Measurements from ENCODE around the gene FAM174B.

FAM174B gene

GRCh38 chr15:92616621-92617548 is 38.7 kb downstream of the FAM174B start:
- Histone ChIP-seq H3K36me3 (ENCODE audit: control insufficient read depth, insufficient read depth, low read length) (peaks cover 22% of the 10 kb centered on the region), H3K27me3 (replicated peaks; ENCODE audit: control insufficient read depth, insufficient read depth, low read length) (no peaks in the 10 kb centered on the region), H3K4me3 (replicated peaks; ENCODE audit: low read depth, low read length) (no peak overlapping the region)
- no peak for DNase-seq (ENCODE audit: extremely low read depth, insufficient read length)
- no peak for TF ChIP-seq CTCF (IDR thresholded peaks at IDR 0.05; ENCODE audit: insufficient read depth, low read length, poor library complexity, severe bottlenecking)

GRCh38 chr15:92614791-92615785 is 40.5 kb downstream of the FAM174B start:
- H3K36me3 ChIP-seq (ENCODE audit: control insufficient read depth, insufficient read depth, low read length): peaks cover 22% of the 10 kb centered on the region

GRCh38 chr15:92614301-92614700 is 41.3 kb downstream of the FAM174B start:
- no peak for DNase-seq (ENCODE audit: extremely low read depth, insufficient read length)
- Histone ChIP-seq H3K36me3 (ENCODE audit: control insufficient read depth, insufficient read depth, low read length) (peaks cover 20% of the 10 kb centered on the region), H3K27me3 (replicated peaks; ENCODE audit: control insufficient read depth, insufficient read depth, low read length) (no peaks in the 10 kb centered on the region), H3K4me3 (replicated peaks; ENCODE audit: low read depth, low read length) (no peak overlapping the region)
- TF ChIP-seq CTCF (IDR thresholded peaks at IDR 0.05; ENCODE audit: insufficient read depth, low read length, poor library complexity, severe bottlenecking): no peak

More at GRCh38 chr15:92614791-92615785, 40.5 kb downstream of the FAM174B start:
- DNase-seq (ENCODE audit: extremely low read depth, insufficient read length): no peak
- no peak for TF ChIP-seq CTCF (IDR thresholded peaks at IDR 0.05; ENCODE audit: insufficient read depth, low read length, poor library complexity, severe bottlenecking)
- Histone ChIP-seq H3K27me3 (replicated peaks; ENCODE audit: control insufficient read depth, insufficient read depth, low read length) (no peaks in the 10 kb centered on the region), H3K4me3 (replicated peaks; ENCODE audit: low read depth, low read length) (no peak overlapping the region)

- DNase-seq (ENCODE audit: extremely low read depth, insufficient read length): no peak
- H3K36me3 ChIP-seq (ENCODE audit: control insufficient read depth, insufficient read depth, low read length): peaks cover 16% of the 10 kb centered on the region
- TF ChIP-seq CTCF (IDR thresholded peaks at IDR 0.05; ENCODE audit: insufficient read depth, low read length, poor library complexity, severe bottlenecking): no peak
- H3K27me3 ChIP-seq (replicated peaks; ENCODE audit: control insufficient read depth, insufficient read depth, low read length): no peaks in the 10 kb centered on the region
- H3K4me3 ChIP-seq (replicated peaks; ENCODE audit: low read depth, low read length): no peak overlapping the region
Measured at GRCh38 chr15:92613841-92614240, 41.7 kb downstream of the FAM174B start.

GRCh38 chr15:92612891-92613290 is 42.7 kb downstream of the FAM174B start:
- Histone ChIP-seq H3K27me3 (replicated peaks; ENCODE audit: control insufficient read depth, insufficient read depth, low read length) (no peaks in the 10 kb centered on the region), H3K36me3 (ENCODE audit: control insufficient read depth, insufficient read depth, low read length) (peaks cover 11% of the 10 kb centered on the region), H3K4me3 (replicated peaks; ENCODE audit: low read depth, low read length) (no peak overlapping the region)
- DNase-seq (ENCODE audit: extremely low read depth, insufficient read length): no peak
- no peak for TF ChIP-seq CTCF (IDR thresholded peaks at IDR 0.05; ENCODE audit: insufficient read depth, low read length, poor library complexity, severe bottlenecking)
